GM18858 (cell line): Measurements from ENCODE around the gene DCLRE1A.

ENCODE experiments used
- ATAC-seq: cut with Tn5 transposase; IDR thresholded peaks from one replicate; pipeline ENCODE4 v1.9.1; 2021; ENCODE audit not compliant: unreplicated experiment

DCLRE1A gene

DNA sequence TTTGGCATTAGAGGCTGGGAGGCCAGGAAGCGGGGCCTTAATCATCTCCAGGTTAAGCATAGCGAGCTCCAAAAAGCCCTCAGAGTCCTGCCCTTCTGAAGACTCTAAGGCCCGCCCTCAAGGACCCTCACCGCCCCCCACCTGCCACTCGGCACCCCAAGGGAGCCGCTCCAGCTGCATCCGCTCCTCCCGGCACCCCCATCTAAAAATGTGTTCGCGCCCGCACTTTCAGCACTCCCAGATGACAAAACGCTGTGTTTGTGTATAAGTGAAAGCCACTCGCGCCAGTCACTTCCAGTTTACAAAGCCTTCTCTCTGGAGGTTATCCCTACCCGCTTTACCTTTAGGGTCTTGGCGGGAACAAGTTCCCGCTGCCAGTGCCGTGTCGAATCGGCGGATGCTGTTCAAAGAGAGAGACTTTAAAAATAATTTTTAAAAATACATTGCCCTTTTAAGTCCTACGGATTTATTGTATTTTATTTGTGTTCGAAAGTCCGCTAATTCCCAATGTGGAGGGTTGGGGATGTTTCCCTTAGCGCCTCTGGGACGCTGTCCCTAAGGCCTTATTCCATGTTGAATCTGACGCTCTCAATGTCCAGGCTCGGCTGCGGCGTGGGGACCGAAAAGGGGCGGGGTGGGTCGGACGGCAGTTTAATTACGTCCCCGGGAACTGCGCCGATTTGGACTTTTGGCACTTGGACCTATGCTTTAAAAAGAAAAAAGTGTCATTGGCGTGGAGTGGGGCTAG is at the start of gene DCLRE1A, which contains the start of gene NHLRC2:
DCLRE1A (minus strand) TSS at position 70 of the 748 bp plus-strand sequence. CDS start 900 bp downstream, outside the sequence.
NHLRC2 (plus strand) TSS at position 649 of the 748 bp plus-strand sequence. CDS start 212 bp downstream, outside the sequence.
- no peak for ATAC-seq

GRCh38 chr10:113899952-113900598 is 46.2 kb upstream of the DCLRE1A start:
- no peak for ATAC-seq

DNA sequence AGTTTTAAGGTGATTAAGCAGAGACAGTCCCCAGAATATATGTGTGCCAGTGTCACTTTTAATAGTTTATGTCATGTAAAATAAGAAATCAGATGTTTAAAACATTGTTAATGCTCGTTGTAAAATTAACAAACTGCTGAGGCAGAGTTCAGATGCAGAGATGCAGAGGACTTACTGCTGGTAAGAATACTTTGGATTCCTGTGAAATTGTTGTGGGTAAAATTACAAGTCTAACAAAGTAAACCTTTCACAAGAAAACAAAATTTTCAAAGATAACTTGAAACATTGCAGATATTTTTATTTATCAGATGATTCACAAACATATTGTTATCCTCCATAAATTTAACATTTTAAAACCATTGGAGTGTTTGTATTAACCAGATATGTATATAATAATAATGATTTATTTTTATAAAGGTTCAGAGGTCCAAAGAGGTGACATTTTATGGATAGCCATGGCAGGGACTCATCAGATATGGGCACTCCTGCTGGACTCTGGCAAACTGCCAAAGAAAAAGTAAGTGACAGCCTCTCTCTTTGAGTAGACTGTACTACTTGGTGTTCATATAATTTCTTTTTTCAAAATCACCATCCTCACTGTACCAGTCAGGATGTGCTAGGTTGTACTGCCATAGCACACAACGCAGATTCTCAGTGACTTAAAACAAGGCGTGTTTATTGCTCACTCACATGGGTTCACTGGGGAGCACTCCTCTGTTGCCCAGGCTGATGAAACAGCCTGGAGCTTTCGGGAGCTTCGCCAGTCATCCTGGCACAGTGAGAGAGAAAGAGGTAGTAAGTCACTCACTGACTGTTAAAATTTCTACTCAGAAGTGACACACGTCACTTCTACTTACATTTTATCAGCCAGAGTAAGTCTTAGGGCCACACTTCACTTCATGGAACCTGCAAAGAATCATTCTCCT is 44.1 kb upstream of the DCLRE1A start:
- no peak for ATAC-seq

DNA sequence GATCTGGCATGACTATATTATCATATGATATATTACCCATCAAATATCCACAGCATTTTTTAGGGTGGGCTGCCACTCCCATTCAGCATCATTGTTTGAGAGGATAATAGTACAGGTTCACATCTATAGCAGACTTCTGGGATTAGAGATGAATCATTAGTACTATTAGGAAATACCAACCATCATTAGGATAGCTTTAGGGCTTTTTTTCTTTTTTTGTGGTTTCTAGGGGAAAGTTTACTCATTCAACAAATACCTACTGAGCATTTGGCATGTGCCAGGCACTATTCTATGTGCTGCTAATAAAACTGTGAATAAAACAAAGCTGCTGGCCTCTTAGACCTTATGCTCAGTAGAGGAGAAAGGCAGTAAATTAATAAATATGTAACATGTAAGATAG is 41.1 kb upstream of the DCLRE1A start:
- no peak for ATAC-seq

DNA sequence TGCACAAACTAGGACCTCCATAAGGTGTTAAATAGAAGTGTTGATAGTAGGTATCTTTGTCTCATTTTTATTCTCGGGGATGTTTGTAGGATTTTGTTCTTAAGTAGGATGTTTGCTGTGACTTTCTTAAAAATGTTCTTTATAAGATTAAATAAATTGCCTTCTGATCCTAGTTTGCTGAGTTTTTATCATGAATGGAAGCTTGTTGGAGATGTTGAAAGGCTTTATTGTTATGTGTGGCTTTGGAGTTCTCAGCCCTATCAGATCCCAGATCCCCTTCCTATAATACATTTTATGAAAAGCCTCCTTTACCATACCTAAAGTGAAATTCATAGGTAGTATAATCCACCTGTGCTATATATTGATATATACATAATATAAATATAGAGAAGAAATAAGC is 40.7 kb upstream of the DCLRE1A start:
- ATAC-seq = no peak

DNA sequence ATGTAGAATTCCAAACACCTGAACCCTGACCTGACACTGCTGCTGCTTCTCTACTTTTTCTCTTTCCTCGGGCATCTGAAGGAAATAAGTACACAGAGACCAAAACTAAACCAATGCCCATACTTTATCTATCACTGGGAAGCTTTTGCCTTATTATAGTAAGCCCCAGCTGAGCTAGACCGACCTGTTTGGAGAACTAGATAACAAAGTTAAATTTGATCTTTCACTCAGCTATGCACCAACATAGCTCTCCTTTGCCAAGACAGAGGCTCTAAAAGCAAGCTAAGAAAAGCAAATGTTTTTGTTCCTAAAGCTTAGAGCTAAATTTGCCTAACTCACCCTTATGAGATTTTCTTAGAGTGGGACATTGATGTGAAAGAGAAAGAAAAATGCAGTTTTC is 39.7 kb upstream of the DCLRE1A start:
- no peak for ATAC-seq

DNA sequence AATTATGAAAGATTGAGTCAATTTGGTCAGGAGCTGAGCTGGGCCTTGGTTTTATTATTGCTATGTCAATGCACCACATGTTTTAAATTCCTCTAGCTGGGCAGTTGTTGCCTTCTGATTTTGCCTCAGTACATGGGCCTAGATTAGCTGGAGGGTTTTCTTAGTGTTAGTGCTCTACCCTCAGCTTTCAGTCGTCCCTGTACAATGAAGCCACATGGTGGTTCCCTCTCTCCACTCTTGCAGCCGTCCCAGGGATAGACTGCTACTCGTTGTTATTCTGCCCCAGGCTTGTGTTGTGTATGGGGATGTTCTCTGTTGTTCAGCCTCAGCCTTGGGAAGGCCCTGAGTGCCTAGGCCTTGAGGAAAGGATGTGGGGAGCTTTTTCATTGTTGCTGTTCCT is 37.6 kb upstream of the DCLRE1A start:
- ATAC-seq = no peak

DNA sequence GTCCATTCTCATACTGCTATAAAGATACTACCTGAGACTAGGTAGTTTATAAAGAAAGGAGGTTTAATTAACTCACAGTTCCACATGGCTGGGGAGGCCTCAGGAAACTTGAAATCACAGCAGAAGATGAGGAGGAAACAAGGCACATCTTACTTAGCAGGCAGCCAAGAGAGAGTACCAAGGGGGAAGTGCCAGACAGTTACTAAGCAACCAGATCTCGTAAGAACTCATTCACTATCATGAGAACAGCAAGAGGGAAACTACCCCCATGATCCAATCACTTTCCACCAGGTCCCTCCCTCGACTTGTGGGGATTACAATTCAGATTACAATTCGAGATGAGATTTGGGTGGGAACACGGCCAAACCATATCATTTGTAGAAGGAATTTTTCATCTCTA is 36.9 kb upstream of the DCLRE1A start:
- no peak for ATAC-seq

DNA sequence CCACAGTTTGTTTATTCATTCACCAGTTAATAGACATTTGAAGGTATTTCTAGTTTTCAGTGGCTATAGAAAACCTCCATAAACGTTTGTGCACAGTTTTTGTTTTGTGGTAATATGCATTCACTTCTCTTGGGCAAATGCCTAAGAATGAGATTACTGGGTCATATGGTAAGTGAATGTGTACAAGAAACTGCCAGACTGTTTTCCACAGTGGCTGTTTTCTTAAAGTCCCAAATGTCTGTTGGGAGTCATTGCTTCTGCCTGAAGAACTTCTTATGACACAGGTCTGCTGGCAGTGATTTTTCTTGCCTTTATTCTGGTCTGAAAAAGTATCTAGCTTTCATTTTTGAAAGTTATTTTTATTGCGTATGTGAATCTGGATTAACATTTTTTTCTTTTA is 36.0 kb upstream of the DCLRE1A start:
- no peak for ATAC-seq

DNA sequence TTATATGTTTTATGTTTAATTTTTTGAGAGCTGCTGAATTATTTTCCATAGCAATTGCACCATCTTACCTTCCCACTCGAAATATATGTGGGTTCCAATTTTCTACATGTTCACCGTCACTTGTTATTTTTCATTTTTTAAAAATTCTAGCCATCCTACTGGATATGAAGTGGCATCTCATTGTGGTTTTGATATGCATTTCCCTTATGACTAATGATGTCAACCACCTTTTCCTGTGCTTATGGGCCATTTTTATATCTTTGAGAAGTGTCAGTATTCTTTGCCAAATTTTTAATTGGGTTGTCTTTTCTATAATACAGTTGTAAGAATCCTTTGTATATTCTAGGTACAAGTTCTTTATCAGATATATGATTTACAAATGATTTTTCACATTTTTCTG is 28.4 kb upstream of the DCLRE1A start:
- no peak for ATAC-seq

DNA sequence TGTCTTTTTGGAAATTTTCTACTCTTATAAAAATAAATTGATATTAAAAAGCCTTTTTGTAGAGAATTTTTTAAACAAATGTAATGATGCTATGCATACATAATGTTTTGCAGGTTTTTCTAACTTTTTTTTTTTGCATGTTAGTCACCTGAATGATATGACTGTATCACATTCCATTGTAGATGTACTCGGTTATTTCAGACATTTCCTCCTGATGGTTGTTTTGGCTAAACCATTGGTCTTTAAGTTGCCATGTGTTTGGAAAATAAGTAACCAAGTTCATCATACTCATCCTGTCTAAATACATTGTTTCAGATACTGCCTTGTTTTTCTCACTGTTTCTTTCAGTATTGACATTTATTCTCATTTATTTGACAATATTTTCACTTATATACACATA is 26.4 kb upstream of the DCLRE1A start:
- ATAC-seq = no peak

DNA sequence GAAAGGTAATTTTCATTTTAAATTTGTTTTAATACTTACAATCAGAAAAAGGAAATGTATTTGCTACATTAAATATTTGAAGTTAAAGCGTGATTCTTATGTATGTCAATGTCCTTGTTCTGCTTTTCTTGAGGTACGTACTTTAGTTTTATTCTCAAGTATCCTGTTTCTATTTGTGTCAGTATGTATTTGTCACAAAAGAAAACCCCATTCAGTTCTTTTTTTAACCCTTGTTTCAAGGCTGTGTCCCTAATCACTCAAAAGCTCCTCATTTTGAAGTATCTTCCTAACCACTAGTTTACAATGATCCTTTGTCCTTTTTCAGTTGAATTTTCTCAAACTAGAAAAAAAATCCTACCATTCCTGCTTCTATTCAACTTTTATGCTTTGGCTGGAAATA is 25.8 kb upstream of the DCLRE1A start:
- ATAC-seq = peak; percentile 79

- no peak for ATAC-seq
These were observed 22.6 kb upstream of the DCLRE1A start for GRCh38 chr10:113876461-113876860.

DNA sequence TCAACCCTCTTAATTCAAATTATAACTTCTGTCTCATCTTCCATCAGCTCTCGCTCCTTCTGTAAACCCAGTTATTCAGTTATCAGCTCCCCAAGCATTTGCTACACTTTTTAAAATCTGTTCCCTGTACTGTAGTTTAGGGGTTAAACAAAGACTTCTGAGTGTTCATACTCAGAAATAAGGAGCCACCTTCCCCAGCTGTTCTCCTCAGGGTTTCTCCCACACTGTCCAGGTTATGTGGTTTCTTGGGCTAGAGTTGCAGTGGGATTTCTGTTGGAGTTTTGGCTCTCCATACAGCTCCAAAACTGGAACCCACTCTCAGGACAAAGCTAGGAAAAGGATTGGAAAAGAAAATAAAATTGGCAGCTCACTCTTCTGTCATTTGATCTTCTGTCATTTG is 21.3 kb upstream of the DCLRE1A start:
- ATAC-seq = no peak

- ATAC-seq = no peak
These were observed 18.5 kb upstream of the DCLRE1A start for GRCh38 chr10:113872139-113873030.

DNA sequence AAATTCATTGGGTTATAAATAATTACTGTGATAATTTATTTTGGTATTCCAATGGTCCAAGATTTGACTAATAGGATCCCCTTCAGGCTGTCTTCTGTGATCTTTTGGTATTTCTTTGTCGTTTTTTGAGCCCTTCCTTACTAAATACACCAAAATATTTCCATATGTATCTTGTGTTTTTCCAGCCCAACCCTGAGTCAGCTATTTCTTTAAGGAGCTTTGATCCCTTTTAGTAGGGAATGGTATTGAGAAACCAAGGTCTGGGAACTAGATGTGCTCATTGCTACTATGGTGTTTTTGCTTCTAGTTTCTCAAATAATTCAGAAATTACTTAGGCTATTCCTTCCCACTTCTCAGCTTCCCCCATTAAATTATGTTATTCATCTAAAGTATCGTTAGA is 15.9 kb upstream of the DCLRE1A start:
- ATAC-seq = no peak

- ATAC-seq = no peak
These were observed 14.0 kb upstream of the DCLRE1A start for GRCh38 chr10:113867904-113868303.

DNA sequence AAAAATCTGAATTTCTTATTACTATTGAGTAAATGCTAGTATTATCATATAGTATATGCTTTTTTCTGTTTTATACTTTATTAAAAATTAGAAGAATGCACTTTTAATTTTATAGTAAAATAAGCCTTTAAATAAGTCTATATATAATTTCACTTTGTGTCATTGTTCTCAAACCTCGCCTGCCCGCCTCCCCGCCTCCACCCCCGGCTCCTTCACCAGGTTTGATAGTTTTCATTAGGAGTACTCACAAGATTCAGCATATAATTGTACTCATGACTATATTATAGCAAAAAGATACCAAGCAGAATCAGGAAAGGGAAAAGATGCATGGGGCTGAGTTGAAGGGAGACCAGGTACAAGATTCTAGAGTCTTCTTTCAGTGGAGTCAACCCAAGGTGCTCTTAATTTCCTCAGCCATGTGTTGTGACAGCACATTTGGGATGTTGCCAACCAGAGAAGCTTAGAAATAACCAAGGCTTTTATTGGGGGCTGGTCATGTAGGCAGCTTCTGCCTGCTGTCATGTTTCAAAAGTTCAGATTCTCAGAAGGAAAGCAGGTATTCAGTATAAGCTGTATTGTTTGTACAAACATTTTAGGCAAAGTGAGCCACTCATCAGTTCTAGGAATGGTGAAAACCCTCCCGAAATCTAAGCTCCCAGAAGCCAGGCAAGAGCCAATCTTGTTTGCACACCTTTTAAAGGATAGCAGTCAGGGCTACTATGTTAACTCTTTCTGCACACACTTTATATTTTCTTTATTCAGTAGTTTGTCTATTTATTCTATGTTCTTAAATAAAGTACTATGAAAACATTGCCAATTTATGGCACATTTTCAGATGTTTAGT is 12.9 kb upstream of the DCLRE1A start:
- no peak for ATAC-seq

GRCh38 chr10:113865901-113866300 is 12.0 kb upstream of the DCLRE1A start:
- no peak for ATAC-seq

DNA sequence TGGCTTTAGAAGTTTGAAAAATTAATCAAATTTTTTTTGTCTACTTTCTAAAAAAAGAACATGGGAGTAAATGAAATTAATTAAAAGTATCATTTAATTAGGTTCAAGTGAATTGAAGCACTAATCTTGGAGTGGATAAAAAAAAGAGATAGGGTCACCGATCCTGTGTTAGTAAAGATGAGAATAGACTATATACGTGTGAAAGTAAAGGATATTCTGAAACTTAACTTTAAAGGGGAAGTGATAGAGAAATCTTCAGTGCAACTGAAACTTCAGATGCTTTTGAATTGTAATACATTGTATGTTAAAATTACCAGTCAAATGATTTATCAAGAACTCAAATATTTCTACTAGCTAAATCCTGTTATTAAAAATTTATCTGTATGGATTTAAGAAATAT is 5.4 kb upstream of the DCLRE1A start:
- peak; percentile 52 for ATAC-seq
